NT2/D1 (cell line): Measurements from ENCODE around the gene KRTAP12-1.

Experiments
- SUZ12 ChIP-seq: IDR thresholded peaks from 2 replicates; pipeline ENCODE4 v1.6.1; 2011; ENCODE audit not compliant: insufficient read length, insufficient read depth; ENCODE audit errors: extremely low read depth
- ZNF274 ChIP-seq: IDR thresholded peaks from 2 replicates; pipeline ENCODE4 v1.6.1; 2011; ENCODE audit warnings: mild to moderate bottlenecking, low read depth, low read length

DNA sequence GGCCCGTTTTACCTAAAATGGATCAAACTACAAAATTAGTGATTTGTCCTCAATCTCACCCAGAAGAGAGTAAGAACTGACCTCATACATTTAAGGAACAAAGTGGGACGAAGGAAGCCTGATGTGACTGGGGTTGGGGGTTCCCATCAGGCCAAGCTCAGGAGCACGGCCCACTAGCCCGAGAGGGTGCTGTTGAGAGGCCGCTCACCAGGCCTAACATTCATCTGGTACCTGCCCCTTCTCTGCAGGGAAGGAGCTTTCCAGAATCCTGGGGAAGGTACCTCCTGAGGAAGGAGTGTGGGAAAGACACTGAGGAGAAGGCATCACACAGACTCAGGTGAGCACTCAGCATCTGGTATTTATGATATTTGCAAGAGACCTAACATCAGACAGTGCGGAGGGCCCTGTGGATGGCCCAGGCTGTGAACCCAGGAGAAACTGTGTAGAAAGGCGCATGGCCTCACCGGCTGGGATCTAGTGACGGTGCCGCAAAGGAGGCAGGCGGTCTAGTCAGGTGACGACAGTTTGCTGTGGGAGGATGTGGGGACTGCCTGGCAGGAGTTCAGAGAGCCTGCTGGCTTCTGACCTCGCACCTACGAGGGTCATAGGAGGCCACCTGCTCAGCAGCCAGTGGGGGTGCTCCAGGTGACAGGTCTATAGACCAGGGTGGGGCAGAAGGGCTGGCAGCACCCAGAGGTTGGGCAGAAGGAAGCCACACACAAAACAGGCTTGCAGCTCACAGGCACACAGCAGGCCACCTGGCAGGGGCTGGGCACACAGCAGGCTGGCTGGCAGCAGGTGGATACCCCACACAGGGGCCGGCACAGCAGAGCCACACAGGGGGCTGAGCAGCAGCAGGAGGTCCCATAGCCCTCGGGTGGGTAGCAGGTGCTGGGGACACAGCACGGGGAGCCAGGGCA lies 28.0 kb downstream of the KRTAP12-1 start:
- TF ChIP-seq ZNF274 (no peak), SUZ12 (no peak)
